GM23338 (cell line): ENCODE data around the gene TWF2.

Experiments used
- CREB1 ChIP-seq: fragments of 250-450 bp; sonication (Bioruptor Pico); IDR thresholded peaks from 2 replicates; pipeline ENCODE4 v1.5.0; 2020; ENCODE audit warnings: low read depth, mild to moderate bottlenecking, moderate library complexity
- EZH2 ChIP-seq: fragments of 200-600 bp; sonication (generic); IDR thresholded peaks from one replicate; pipeline ENCODE4 v1.8.0; 2017; ENCODE audit warnings: antibody characterized with exemption, mild to moderate bottlenecking, low read depth; ENCODE audit not compliant: unreplicated experiment
- EZH2phosphoT487 ChIP-seq: fragments of 200-600 bp; sonication (generic); IDR thresholded peaks from one replicate; pipeline ENCODE4 v1.8.1; 2018; ENCODE audit warnings: antibody characterized with exemption; ENCODE audit not compliant: unreplicated experiment
- JUNB ChIP-seq: IDR thresholded peaks from one replicate; pipeline ENCODE4 v1.6.1; 2016; ENCODE audit warnings: antibody characterized with exemption; ENCODE audit not compliant: unreplicated experiment
- NANOG ChIP-seq: IDR thresholded peaks from 2 replicates; pipeline ENCODE4 v1.6.1; 2016; ENCODE audit warnings: antibody characterized with exemption, borderline replicate concordance
- POLR2AphosphoS5 ChIP-seq: IDR thresholded peaks from 2 replicates; pipeline ENCODE4 v1.6.1; 2016; ENCODE audit warnings: antibody characterized with exemption, low read depth
- STAT1 ChIP-seq: IDR thresholded peaks from one replicate; pipeline ENCODE4 v1.6.1; 2016; ENCODE audit warnings: antibody characterized with exemption; ENCODE audit not compliant: unreplicated experiment
- ZNF331 ChIP-seq: fragments of 250-450 bp; sonication (Bioruptor Pico); IDR thresholded peaks from 2 replicates; pipeline ENCODE4 v1.5.0; 2020; ENCODE audit warnings: low read depth, mild to moderate bottlenecking, moderate library complexity
- TF ChIP-seq, protein P1 (sequence below), 2 experiments: fragments of 200-600 bp in 1 of 2; sonication (generic) in 1 of 2; conservative IDR thresholded peaks; 2 replicates each; pipeline versions ENCODE4 v1.5.1 to v1.6.1; 2016 to 2017; ENCODE audit warnings: antibody characterized with exemption in 2 of 2, low read depth in 2 of 2, mild to moderate bottlenecking in 2 of 2, moderate library complexity in 1 of 2
- TF ChIP-seq, protein P2 (sequence below): IDR thresholded peaks from one replicate; pipeline ENCODE4 v1.6.1; 2018; ENCODE audit warnings: antibody characterized with exemption; ENCODE audit not compliant: unreplicated experiment

DNA sequence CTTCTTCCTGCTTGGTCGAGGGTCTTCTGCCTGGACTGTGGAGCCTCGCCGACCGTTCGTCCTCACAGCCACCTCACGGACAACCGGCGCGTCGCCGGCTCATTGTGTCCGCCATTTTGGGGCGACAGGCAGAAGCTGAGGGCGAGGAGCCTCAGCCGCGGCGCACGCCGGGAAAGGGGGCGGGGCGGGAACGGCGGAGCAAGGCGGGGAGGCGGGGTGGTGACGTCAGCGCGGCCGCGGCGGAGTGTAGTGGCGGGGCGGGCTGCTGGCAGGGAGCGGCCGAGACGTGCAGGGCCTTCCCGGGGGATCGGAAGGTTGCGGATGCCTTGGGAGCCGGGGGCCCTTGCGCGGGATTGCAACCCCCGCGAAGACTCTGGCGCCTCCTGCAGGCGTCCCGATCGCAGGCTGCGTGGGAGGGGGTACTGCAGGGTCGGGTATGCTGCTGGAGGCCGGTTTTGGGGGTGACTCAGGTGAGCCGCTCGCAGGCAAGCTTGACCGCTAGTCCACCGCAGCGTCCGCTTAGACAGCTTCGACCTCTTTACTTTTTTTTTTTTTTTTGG is 39.6 kb upstream of the TWF2 start, which contains the start of gene WDR82:
- TF ChIP-seq, protein P1, sequence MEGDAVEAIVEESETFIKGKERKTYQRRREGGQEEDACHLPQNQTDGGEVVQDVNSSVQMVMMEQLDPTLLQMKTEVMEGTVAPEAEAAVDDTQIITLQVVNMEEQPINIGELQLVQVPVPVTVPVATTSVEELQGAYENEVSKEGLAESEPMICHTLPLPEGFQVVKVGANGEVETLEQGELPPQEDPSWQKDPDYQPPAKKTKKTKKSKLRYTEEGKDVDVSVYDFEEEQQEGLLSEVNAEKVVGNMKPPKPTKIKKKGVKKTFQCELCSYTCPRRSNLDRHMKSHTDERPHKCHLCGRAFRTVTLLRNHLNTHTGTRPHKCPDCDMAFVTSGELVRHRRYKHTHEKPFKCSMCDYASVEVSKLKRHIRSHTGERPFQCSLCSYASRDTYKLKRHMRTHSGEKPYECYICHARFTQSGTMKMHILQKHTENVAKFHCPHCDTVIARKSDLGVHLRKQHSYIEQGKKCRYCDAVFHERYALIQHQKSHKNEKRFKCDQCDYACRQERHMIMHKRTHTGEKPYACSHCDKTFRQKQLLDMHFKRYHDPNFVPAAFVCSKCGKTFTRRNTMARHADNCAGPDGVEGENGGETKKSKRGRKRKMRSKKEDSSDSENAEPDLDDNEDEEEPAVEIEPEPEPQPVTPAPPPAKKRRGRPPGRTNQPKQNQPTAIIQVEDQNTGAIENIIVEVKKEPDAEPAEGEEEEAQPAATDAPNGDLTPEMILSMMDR (conservative IDR thresholded peaks at IDR 0.05; ENCODE audit: low read depth in 2 of 2): peak; percentile 61 to 63
- TF ChIP-seq EZH2phosphoT487 (no peak), JUNB (no peak), NANOG (no peak), POLR2AphosphoS5 (peak; percentile 98), EZH2 (no peak), STAT1 (no peak), CREB1 (peak; percentile 91), ZNF331 (CRISPR knock-in tag) (no peak)
- TF ChIP-seq, protein P2, sequence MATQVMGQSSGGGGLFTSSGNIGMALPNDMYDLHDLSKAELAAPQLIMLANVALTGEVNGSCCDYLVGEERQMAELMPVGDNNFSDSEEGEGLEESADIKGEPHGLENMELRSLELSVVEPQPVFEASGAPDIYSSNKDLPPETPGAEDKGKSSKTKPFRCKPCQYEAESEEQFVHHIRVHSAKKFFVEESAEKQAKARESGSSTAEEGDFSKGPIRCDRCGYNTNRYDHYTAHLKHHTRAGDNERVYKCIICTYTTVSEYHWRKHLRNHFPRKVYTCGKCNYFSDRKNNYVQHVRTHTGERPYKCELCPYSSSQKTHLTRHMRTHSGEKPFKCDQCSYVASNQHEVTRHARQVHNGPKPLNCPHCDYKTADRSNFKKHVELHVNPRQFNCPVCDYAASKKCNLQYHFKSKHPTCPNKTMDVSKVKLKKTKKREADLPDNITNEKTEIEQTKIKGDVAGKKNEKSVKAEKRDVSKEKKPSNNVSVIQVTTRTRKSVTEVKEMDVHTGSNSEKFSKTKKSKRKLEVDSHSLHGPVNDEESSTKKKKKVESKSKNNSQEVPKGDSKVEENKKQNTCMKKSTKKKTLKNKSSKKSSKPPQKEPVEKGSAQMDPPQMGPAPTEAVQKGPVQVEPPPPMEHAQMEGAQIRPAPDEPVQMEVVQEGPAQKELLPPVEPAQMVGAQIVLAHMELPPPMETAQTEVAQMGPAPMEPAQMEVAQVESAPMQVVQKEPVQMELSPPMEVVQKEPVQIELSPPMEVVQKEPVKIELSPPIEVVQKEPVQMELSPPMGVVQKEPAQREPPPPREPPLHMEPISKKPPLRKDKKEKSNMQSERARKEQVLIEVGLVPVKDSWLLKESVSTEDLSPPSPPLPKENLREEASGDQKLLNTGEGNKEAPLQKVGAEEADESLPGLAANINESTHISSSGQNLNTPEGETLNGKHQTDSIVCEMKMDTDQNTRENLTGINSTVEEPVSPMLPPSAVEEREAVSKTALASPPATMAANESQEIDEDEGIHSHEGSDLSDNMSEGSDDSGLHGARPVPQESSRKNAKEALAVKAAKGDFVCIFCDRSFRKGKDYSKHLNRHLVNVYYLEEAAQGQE: no peak
